ENCODE measurements around the gene DPEP2NB. TPM values are rescaled to one million over a fixed set of nuclear protein-coding genes. Genes with fewer than 3 reads are reported as not detected.

DPEP2NB gene
- total RNA-seq, 1 experiment from 2014 or later, result not detected

Other genes with a start within 250 kb of the DPEP2NB start
- 3.6 and 5.4 TPM in 2 replicates for gene RANBP10, start 209.4 kb downstream of the DPEP2NB start, total RNA-seq (2014; rRNA removed; shearing (Covaris generic))
- gene TSNAXIP1, start 209.0 kb downstream of the DPEP2NB start, total RNA-seq (2014; rRNA removed; shearing (Covaris generic)), result 0.12 and 0.39 TPM in 2 replicates
- 41.0 and 45.2 TPM in 2 replicates for gene THAP11, start 173.6 kb downstream of the DPEP2NB start, total RNA-seq (2014; rRNA removed; shearing (Covaris generic))
- gene NUTF2, start 169.0 kb downstream of the DPEP2NB start, total RNA-seq (2014; rRNA removed; shearing (Covaris generic)), result 296 and 347 TPM in 2 replicates
- gene CENPT, start 168.2 kb downstream of the DPEP2NB start, total RNA-seq (2014; rRNA removed; shearing (Covaris generic)), result 18.0 and 25.0 TPM in 2 replicates
- 38.9 and 66.1 TPM in 2 replicates for gene EDC4, start 142.9 kb downstream of the DPEP2NB start, total RNA-seq (2014; rRNA removed; shearing (Covaris generic))
- 0.42 TPM in 1 of 2 replicates, not detected in the other for gene NRN1L, start 131.0 kb downstream of the DPEP2NB start, total RNA-seq (2014; rRNA removed; shearing (Covaris generic))
- gene PSKH1, start 122.7 kb downstream of the DPEP2NB start, total RNA-seq (2014; rRNA removed; shearing (Covaris generic)), result 6.1 and 8.2 TPM in 2 replicates
- not detected in 2 replicates for gene CTRL, start 84.0 kb downstream of the DPEP2NB start, total RNA-seq (2014; rRNA removed; shearing (Covaris generic))
- gene PSMB10, start 79.1 kb downstream of the DPEP2NB start, total RNA-seq (2014; rRNA removed; shearing (Covaris generic)), result 53.8 and 63.5 TPM in 2 replicates
- 4.6 and 5.2 TPM in 2 replicates for gene LCAT, start 71.8 kb downstream of the DPEP2NB start, total RNA-seq (2014; rRNA removed; shearing (Covaris generic))
- 26.1 and 30.7 TPM in 2 replicates for gene SLC12A4, start 47.3 kb downstream of the DPEP2NB start, total RNA-seq (2014; rRNA removed; shearing (Covaris generic))
- gene DPEP3, start 35.4 kb downstream of the DPEP2NB start, total RNA-seq (2014; rRNA removed; shearing (Covaris generic)), result not detected in 2 replicates
- not detected in 2 replicates for gene DPEP2, start 16.4 kb downstream of the DPEP2NB start, total RNA-seq (2014; rRNA removed; shearing (Covaris generic))
- gene DDX28, start 7.3 kb upstream of the DPEP2NB start, total RNA-seq (2014; rRNA removed; shearing (Covaris generic)), result 11.7 and 13.8 TPM in 2 replicates
- 10.7 and 20.6 TPM in 2 replicates for gene DUS2, start 7.4 kb upstream of the DPEP2NB start, total RNA-seq (2014; rRNA removed; shearing (Covaris generic))
- gene NFATC3, start 69.5 kb upstream of the DPEP2NB start, total RNA-seq (2014; rRNA removed; shearing (Covaris generic)), result 24.9 and 31.9 TPM in 2 replicates
- not detected in 2 replicates for gene ESRP2, start 220.2 kb upstream of the DPEP2NB start, total RNA-seq (2014; rRNA removed; shearing (Covaris generic))
- gene PLA2G15, start 229.5 kb upstream of the DPEP2NB start, total RNA-seq (2014; rRNA removed; shearing (Covaris generic)), result 26.2 and 36.6 TPM in 2 replicates
- gene SLC7A6, start 248.6 kb upstream of the DPEP2NB start, total RNA-seq (2014; rRNA removed; shearing (Covaris generic)), result 12.1 and 26.1 TPM in 2 replicates